ENCODE results near the gene CDC42BPB. TPM values are rescaled to one million over a fixed set of nuclear protein-coding genes. Genes with fewer than 3 reads are reported as not detected.

Gene CDC42BPB
- total RNA-seq, 2 donors from 2014 or later, result 68.0 to 83.4 TPM

GRCh38 chr14:102973706-102974285 lies 83.6 kb downstream of the CDC42BPB start:
- TF ChIP-seq CTCF (IDR thresholded peaks at IDR 0.05), result no peak
- H3K4me3 ChIP-seq, result no peak overlapping the region

GRCh38 chr14:102971836-102972606 lies 85.3 kb downstream of the CDC42BPB start:
- no peak for DNase-seq (ENCODE audit: low spot score)
- Histone ChIP-seq H3K36me3 (peaks cover 96% of the 10 kb centered on the region), H3K27ac (no peak overlapping the region), H3K4me3 (no peak overlapping the region), H3K9me3 (no peaks in the 10 kb centered on the region), H3K27me3 (no peaks in the 10 kb centered on the region), H3K4me1 (no peaks in the 10 kb centered on the region)
- no peak for TF ChIP-seq CTCF (IDR thresholded peaks at IDR 0.05)

More at GRCh38 chr14:102973706-102974285, 83.6 kb downstream of the CDC42BPB start:
- no peaks in the 10 kb centered on the region for H3K27me3 ChIP-seq
- H3K4me1 ChIP-seq, result no peaks in the 10 kb centered on the region
- no peak for DNase-seq (ENCODE audit: low spot score)
- H3K36me3 ChIP-seq, result peaks cover 94% of the 10 kb centered on the region
- H3K9me3 ChIP-seq, result no peaks in the 10 kb centered on the region
- no peak overlapping the region for H3K27ac ChIP-seq

GRCh38 chr14:102971314-102971713 lies 86.0 kb downstream of the CDC42BPB start:
- H3K27ac ChIP-seq, result no peak overlapping the region
- no peak for DNase-seq (ENCODE audit: low spot score)
- no peak for TF ChIP-seq CTCF (IDR thresholded peaks at IDR 0.05)
- H3K9me3 ChIP-seq, result no peaks in the 10 kb centered on the region
- H3K4me1 ChIP-seq, result no peaks in the 10 kb centered on the region
- no peak overlapping the region for H3K4me3 ChIP-seq
- no peaks in the 10 kb centered on the region for H3K27me3 ChIP-seq
- H3K36me3 ChIP-seq, result peaks cover 97% of the 10 kb centered on the region

GRCh38 chr14:102970496-102970895 lies 86.9 kb downstream of the CDC42BPB start:
- Histone ChIP-seq H3K27ac (no peak overlapping the region), H3K9me3 (no peaks in the 10 kb centered on the region), H3K4me3 (no peak overlapping the region), H3K27me3 (no peaks in the 10 kb centered on the region), H3K36me3 (peaks cover 97% of the 10 kb centered on the region), H3K4me1 (no peaks in the 10 kb centered on the region)
- TF ChIP-seq CTCF (IDR thresholded peaks at IDR 0.05), result no peak
- no peak for DNase-seq (ENCODE audit: low spot score)

GRCh38 chr14:102969901-102970300 lies 87.4 kb downstream of the CDC42BPB start:
- TF ChIP-seq CTCF (IDR thresholded peaks at IDR 0.05), result no peak

More at GRCh38 chr14:102969901-102970300, 87.4 kb downstream of the CDC42BPB start:
- peaks cover 97% of the 10 kb centered on the region for H3K36me3 ChIP-seq
- no peak for DNase-seq (ENCODE audit: low spot score)
- H3K9me3 ChIP-seq, result no peaks in the 10 kb centered on the region
- no peaks in the 10 kb centered on the region for H3K27me3 ChIP-seq
- H3K4me3 ChIP-seq, result no peak overlapping the region
- no peaks in the 10 kb centered on the region for H3K4me1 ChIP-seq
- H3K27ac ChIP-seq, result no peak overlapping the region
